Right atrium auricular region (tissue), 2 donors: ENCODE measurements around the gene PLK1. TPM values are rescaled to one million over a fixed set of nuclear protein-coding genes. Genes with fewer than 3 reads are reported as not detected.

ENCODE experiments used
- DNase-seq: peaks from one replicate; pipeline ENCODE4 v3.0.0-alpha.2; 2019; ENCODE audit warnings: low spot score
- H3K27ac ChIP-seq, 2 donors: fragments of 200-600 bp; sonication (generic); 1 replicate in 1 of 2; 2 replicates in 1 of 2; pipeline ENCODE4 v1.5.1; 2016 to 2019
- H3K27me3 ChIP-seq, 2 donors: fragments of 200-600 bp; sonication (generic); one replicate each; pipeline versions ENCODE4 v1.5.1 to v1.6.0; 2017 to 2019
- H3K36me3 ChIP-seq: fragments of 200-600 bp; sonication (generic); one replicate; pipeline ENCODE4 v1.5.1; 2016
- H3K4me1 ChIP-seq, 2 donors: fragments of 200-600 bp; sonication (generic); one replicate each; pipeline versions ENCODE4 v1.5.1 to v1.6.0; 2017 to 2019
- H3K4me3 ChIP-seq, 2 donors: fragments of 200-600 bp; sonication (generic); 1 replicate in 1 of 2; 2 replicates in 1 of 2; pipeline ENCODE4 v1.5.1; 2017 to 2019; ENCODE audit warnings: mild to moderate bottlenecking in 1 of 2, moderate library complexity in 1 of 2
- H3K9me3 ChIP-seq, 2 donors: fragments of 200-600 bp; sonication (generic); one replicate each; pipeline ENCODE4 v1.5.1; 2019
- total RNA-seq, 2 donors: library from RNA; depleted of rRNA; stranded (reverse); fragments of >200 nt; gene quantifications; one replicate each; pipeline ENCODE4 v1.1.0, GENCODE V29; 2016
- TF ChIP-seq, protein P1 (sequence below), 2 donors: fragments of 200-600 bp; sonication (generic); IDR thresholded peaks; one replicate each; pipeline ENCODE4 v1.5.1; 2019; ENCODE audit warnings: antibody characterized with exemption in 2 of 2

Gene PLK1
- total RNA-seq, 2 donors from 2014 or later: 0.71 to 3.3 TPM

DNA sequence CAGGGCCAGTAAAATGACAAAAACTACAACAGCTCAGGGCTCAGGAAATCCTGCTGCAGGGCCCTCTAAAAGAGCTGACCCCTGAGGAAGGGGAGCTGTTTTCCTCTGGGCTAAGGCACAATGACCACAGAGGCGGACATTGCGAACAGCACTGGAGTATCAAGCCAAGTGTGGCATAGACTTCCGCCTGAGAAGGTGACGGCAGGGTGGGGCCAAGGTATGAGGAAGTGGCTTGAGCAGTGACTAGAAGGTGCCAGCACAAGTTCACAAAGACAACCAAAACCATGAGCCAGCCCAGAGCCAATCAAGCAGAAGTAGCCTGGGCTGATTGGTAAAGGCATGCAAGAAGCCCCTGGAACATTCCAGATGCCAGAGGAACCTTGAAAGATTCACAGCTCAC lies 20.4 kb downstream of the PLK1 start:
- Histone ChIP-seq H3K9me3 (peaks cover 0 to 8% of the 10 kb centered on the region in 2 donors), H3K27ac (no peak overlapping the region), H3K4me3 (no peak overlapping the region), H3K36me3 (no peaks in the 10 kb centered on the region), H3K4me1 (peaks cover 0 to 6% of the 10 kb centered on the region in 2 donors), H3K27me3 (no peaks in the 10 kb centered on the region)
- TF ChIP-seq, protein P1, sequence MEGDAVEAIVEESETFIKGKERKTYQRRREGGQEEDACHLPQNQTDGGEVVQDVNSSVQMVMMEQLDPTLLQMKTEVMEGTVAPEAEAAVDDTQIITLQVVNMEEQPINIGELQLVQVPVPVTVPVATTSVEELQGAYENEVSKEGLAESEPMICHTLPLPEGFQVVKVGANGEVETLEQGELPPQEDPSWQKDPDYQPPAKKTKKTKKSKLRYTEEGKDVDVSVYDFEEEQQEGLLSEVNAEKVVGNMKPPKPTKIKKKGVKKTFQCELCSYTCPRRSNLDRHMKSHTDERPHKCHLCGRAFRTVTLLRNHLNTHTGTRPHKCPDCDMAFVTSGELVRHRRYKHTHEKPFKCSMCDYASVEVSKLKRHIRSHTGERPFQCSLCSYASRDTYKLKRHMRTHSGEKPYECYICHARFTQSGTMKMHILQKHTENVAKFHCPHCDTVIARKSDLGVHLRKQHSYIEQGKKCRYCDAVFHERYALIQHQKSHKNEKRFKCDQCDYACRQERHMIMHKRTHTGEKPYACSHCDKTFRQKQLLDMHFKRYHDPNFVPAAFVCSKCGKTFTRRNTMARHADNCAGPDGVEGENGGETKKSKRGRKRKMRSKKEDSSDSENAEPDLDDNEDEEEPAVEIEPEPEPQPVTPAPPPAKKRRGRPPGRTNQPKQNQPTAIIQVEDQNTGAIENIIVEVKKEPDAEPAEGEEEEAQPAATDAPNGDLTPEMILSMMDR (IDR thresholded peaks at IDR 0.05): no peak
- DNase-seq: no peak

DNA sequence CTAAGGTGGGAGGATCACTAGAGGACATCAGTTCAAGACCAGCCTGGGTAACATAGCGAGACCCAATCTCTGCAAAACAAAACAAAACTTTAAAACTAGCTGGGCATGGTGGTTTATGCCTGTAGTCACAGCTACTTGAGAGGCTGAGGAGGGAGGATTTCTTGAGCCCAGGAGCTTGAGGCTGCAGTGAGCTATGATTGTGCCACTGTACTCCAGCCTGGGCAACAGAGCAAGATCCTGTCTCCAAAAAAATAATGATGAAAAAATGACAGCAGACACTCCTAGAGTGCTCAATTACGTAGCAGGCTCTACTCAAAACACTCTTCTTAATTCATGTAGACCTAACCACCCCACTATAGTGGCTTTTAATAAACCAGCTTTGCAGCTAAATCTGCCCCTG lies 21.4 kb downstream of the PLK1 start:
- Histone ChIP-seq H3K4me3 (no peak overlapping the region), H3K27me3 (no peaks in the 10 kb centered on the region), H3K9me3 (peaks cover 0 to 8% of the 10 kb centered on the region in 2 donors), H3K4me1 (peaks cover 0 to under 1% of the 10 kb centered on the region in 2 donors), H3K36me3 (no peaks in the 10 kb centered on the region), H3K27ac (no peak overlapping the region)
- TF ChIP-seq, protein P1 (IDR thresholded peaks at IDR 0.05): no peak
- DNase-seq: no peak

DNA sequence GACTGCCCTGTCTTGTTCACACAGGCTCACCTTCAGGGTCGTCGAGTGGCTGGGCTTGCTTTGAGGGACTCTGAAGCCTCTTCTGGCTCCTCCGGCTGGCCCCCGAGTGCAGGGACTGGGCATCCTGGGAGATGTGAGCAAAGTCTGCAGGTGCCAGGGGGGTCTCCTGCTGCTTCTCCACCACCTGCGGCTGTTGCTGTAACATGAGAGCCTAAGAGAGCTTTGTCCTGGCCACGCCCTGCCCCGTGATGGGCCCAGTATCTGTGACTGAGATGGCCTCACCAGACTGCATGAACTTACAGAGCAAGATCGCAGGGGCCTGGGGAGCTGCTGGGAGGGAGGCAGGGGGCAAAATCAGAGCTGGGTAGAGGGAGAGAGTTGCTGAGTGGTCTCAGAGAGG lies 21.8 kb downstream of the PLK1 start:
- Histone ChIP-seq H3K27ac (no peak overlapping the region), H3K36me3 (no peaks in the 10 kb centered on the region), H3K4me3 (no peak overlapping the region), H3K27me3 (no peaks in the 10 kb centered on the region), H3K9me3 (peaks cover 0 to 8% of the 10 kb centered on the region in 2 donors), H3K4me1 (no peaks in the 10 kb centered on the region)
- TF ChIP-seq, protein P1 (IDR thresholded peaks at IDR 0.05): no peak
- DNase-seq: no peak

DNA sequence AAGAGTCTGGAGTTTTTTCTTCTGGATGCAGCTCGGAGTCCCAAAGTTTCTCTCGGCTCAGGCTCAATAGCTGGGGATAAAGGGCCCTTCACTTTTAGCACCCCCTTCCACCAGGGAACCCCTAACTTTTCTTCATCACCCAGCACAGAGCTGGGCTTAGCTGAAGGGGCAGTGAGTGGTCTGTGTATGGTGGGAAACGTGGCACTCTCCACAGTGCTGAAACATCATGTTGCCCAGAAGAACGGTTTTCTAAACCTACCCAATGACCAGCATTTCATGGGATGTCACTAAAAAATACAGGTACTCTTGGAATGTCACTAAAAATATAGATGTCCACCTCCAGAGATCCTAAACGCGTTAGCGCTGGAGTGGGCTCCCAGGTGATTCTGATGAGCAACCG lies 22.4 kb downstream of the PLK1 start:
- DNase-seq: no peak
- no peaks in the 10 kb centered on the region for H3K27me3 ChIP-seq
- no peaks in the 10 kb centered on the region for H3K36me3 ChIP-seq
- TF ChIP-seq, protein P1 (IDR thresholded peaks at IDR 0.05): no peak
- H3K4me1 ChIP-seq: no peaks in the 10 kb centered on the region
- no peak overlapping the region for H3K4me3 ChIP-seq
- H3K27ac ChIP-seq: no peak overlapping the region
- peaks cover 0 to 8% of the 10 kb centered on the region in 2 donors for H3K9me3 ChIP-seq

DNA sequence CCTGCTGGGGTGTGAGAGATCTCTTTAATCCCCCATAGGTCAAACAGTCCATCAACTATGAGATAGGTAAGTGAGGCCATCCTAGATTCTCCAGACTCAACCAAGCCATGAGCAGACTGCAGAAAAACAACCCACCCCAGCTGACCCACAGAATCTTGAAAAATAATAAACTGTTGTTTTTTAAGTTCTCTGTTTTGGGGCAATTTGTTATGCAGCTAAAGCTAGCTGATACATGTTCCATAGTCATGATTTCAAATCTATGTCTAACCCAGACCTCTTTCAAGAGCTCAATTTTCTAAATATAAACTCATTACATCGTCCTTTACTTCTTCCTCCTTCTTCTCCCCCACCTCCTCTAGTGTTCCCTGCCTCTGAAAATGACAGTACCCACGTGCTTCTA lies 24.3 kb downstream of the PLK1 start:
- H3K27me3 ChIP-seq: no peaks in the 10 kb centered on the region
- H3K36me3 ChIP-seq: no peaks in the 10 kb centered on the region
- TF ChIP-seq, protein P1 (IDR thresholded peaks at IDR 0.05): no peak
- H3K4me1 ChIP-seq: no peaks in the 10 kb centered on the region
- DNase-seq: no peak
- no peak overlapping the region for H3K4me3 ChIP-seq
- H3K27ac ChIP-seq: no peak overlapping the region
- peaks cover 0 to 8% of the 10 kb centered on the region in 2 donors for H3K9me3 ChIP-seq

DNA sequence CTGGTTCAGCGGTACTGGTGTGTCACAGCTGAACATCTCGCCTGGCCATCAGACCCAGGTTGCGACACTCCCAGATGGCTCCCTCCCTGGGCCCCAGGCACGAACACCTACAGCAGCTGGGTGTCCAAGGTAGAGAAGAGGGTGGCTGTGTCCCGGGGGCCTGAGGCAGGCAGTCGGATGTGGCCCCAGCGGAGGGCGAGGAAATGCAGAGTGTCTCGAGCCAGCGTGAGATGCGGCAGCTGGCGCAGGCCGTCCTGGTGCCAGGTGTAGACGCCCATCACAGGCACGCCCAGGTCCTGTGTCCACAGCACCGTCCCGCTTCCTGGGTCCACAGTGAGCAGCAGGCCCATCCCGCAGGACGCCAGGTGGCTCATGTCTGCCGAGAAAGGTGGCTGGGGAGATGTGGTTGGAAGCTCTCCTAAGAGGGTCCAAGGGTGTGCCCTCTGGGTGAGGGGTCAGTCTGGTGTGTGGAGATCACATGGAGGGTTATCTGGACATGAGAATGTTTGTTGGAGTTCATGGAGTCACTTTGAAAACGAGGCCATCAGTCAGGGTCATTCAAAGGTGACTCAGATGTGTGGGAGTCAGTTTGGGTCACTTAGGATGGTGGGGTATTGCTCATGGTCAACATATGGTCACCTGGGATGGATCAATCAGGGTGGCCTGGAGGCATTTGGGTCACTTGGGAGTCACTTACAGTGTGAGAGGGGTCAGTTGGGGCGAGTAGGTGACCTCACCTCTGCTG lies 26.3 kb downstream of the PLK1 start:
- H3K9me3 ChIP-seq: peaks cover 0 to 22% of the 10 kb centered on the region in 2 donors
- H3K4me3 ChIP-seq: no peak overlapping the region
- no peak for DNase-seq
- no peaks in the 10 kb centered on the region for H3K27me3 ChIP-seq
- no peaks in the 10 kb centered on the region for H3K36me3 ChIP-seq
- no peaks in the 10 kb centered on the region for H3K4me1 ChIP-seq
- no peak overlapping the region for H3K27ac ChIP-seq
- TF ChIP-seq, protein P1 (IDR thresholded peaks at IDR 0.05): no peak
